NCI-H2171 treated with DMSO at 0.1 percent for 48 hours (cell line): ENCODE results near the gene SUSD6.
"Not testable (repeated sequence)": the region's sequence is repeated elsewhere in the genome, so short reads cannot be mapped to it uniquely, and the experiment has no call there.

Experiments used
- DNase-seq: peaks from one replicate; lab custom pipeline; 2025; lab: John Stamatoyannopoulos, UW

The SUSD6 gene

GRCh38 chr14:69624136-69624535 lies 12.7 kb downstream of the SUSD6 start:
- no peak for DNase-seq

- DNase-seq, result no peak
Observed at GRCh38 chr14:69625299-69626131, 14.1 kb downstream of the SUSD6 start.

- DNase-seq, result no peak
Observed at GRCh38 chr14:69626132-69626500, 14.7 kb downstream of the SUSD6 start.

GRCh38 chr14:69629225-69630127 lies 18.1 kb downstream of the SUSD6 start:
- no peak for DNase-seq

GRCh38 chr14:69630360-69630759 lies 19.0 kb downstream of the SUSD6 start:
- no peak for DNase-seq

- DNase-seq, result no peak
Observed at GRCh38 chr14:69631509-69631908, 20.1 kb downstream of the SUSD6 start.

- no peak for DNase-seq
Observed at GRCh38 chr14:69632164-69632563, 20.8 kb downstream of the SUSD6 start.

- DNase-seq, result no peak
Observed at GRCh38 chr14:69632593-69633151, 21.3 kb downstream of the SUSD6 start.

GRCh38 chr14:69633238-69633637 lies 21.8 kb downstream of the SUSD6 start:
- no peak for DNase-seq

- no peak for DNase-seq
Observed at GRCh38 chr14:69635981-69636639, 24.7 kb downstream of the SUSD6 start.

- DNase-seq, result no peak
Observed at GRCh38 chr14:69636718-69637480, 25.5 kb downstream of the SUSD6 start.

GRCh38 chr14:69637503-69638031 lies 26.2 kb downstream of the SUSD6 start:
- DNase-seq, result no peak

- no peak for DNase-seq
Observed at GRCh38 chr14:69640931-69641330, 29.5 kb downstream of the SUSD6 start.

- not testable (repeated sequence) for DNase-seq
Observed at GRCh38 chr14:69642212-69642793, 30.9 kb downstream of the SUSD6 start.

GRCh38 chr14:69643430-69644200 lies 32.2 kb downstream of the SUSD6 start:
- peak; percentile 94 for DNase-seq

GRCh38 chr14:69644814-69645213 lies 33.4 kb downstream of the SUSD6 start:
- DNase-seq, result no peak

GRCh38 chr14:69647213-69647612 lies 35.8 kb downstream of the SUSD6 start:
- DNase-seq, result no peak

- not testable (repeated sequence) for DNase-seq
Observed at GRCh38 chr14:69647642-69648041, 36.2 kb downstream of the SUSD6 start.

GRCh38 chr14:69648480-69649451 lies 37.4 kb downstream of the SUSD6 start:
- DNase-seq, result no peak
